Adrenal gland (tissue), 5 donors: ENCODE results near the gene LAMA4.

Experiments
- POLR2A ChIP-seq, 2 donors: fragments of 450-650 bp; IDR thresholded peaks; one replicate each; pipeline ENCODE4 v1.6.1; 2017; ENCODE audit warnings: antibody characterized with exemption in 2 of 2, mild to moderate bottlenecking in 2 of 2, moderate library complexity in 1 of 2
- TF ChIP-seq, protein P1 (sequence below), 6 experiments: fragments of 450-650 bp in 4 of 6; fragments of 200-600 bp in 2 of 6; sonication (generic) in 1 of 6; IDR thresholded peaks; 1 replicate in 5 of 6; 2 replicates in 1 of 6; pipeline versions ENCODE4 v1.5.1 to v1.8.0; 2016 to 2021; ENCODE audit warnings: antibody characterized with exemption in 6 of 6, mild to moderate bottlenecking in 2 of 6, moderate library complexity in 1 of 6
- donor health status: DM: no; HTN: no; CAD: no.

DNA sequence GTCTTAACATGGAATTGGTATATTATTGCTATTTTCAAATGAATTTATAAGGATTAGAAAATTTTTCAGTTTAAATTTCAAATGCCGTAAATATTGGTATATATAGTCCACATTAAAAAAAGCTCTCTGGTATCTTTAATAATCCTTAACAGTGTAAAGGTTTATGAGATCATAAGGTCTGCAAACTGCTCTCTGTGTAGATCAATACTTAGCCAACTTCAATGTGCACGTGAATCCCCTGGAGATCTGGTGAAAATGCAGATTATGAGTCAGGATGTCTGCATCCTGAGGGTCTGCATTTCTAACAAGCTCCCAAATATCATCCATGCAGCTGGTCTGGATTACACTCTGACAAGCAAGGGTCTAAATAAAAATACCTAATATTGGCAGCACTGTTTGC is 43.5 kb downstream of the LAMA4 start:
- TF ChIP-seq, protein P1, sequence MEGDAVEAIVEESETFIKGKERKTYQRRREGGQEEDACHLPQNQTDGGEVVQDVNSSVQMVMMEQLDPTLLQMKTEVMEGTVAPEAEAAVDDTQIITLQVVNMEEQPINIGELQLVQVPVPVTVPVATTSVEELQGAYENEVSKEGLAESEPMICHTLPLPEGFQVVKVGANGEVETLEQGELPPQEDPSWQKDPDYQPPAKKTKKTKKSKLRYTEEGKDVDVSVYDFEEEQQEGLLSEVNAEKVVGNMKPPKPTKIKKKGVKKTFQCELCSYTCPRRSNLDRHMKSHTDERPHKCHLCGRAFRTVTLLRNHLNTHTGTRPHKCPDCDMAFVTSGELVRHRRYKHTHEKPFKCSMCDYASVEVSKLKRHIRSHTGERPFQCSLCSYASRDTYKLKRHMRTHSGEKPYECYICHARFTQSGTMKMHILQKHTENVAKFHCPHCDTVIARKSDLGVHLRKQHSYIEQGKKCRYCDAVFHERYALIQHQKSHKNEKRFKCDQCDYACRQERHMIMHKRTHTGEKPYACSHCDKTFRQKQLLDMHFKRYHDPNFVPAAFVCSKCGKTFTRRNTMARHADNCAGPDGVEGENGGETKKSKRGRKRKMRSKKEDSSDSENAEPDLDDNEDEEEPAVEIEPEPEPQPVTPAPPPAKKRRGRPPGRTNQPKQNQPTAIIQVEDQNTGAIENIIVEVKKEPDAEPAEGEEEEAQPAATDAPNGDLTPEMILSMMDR (IDR thresholded peaks at IDR 0.05): no peak
- no peak for TF ChIP-seq POLR2A (IDR thresholded peaks at IDR 0.05)
